ENCODE measurements around the gene SLC25A15.

SLC25A15 gene

GRCh38 chr13:40790154-40790616 lies 774 bp downstream of the SLC25A15 start:
- no peak for DNase-seq (ENCODE audit: extremely low spot score)
- POLR2A ChIA-PET: interaction anchor here (0.5 kb wide), 1 partner anchor 1794 kb away, joined by 3 read pairs; no protein-coding TSS in a partner anchor
- TF ChIP-seq CTCF (IDR thresholded peaks at IDR 0.05; ENCODE audit: control extremely low read depth, extremely low read depth, low read depth, missing control alignments): no peak
- CTCF ChIA-PET: interaction anchor here (0.9 to 6.0 kb wide), 9 partner anchors 8 to 198 kb away, joined by 3 to 63 read pairs (median 3); no protein-coding TSS in a partner anchor

- CTCF ChIA-PET: interaction anchor here (1.4 kb wide), 1 partner anchor 15 kb away, joined by 5 read pairs; no protein-coding TSS in a partner anchor
Observed at GRCh38 chr13:40792284-40793051, 3.1 kb downstream of the SLC25A15 start.

GRCh38 chr13:40793339-40793738 lies 3.9 kb downstream of the SLC25A15 start:
- no peak for DNase-seq (ENCODE audit: extremely low spot score)
- ChIA-PET CTCF (interaction anchor here (1.4 kb wide), 1 partner anchor 16 kb away, joined by 5 read pairs; no protein-coding TSS in a partner anchor), POLR2A (no interaction called here)
- no peak for TF ChIP-seq CTCF (IDR thresholded peaks at IDR 0.05; ENCODE audit: control extremely low read depth, extremely low read depth, low read depth, missing control alignments)

More at GRCh38 chr13:40792284-40793051, 3.1 kb downstream of the SLC25A15 start:
- no peak for DNase-seq (ENCODE audit: extremely low spot score)
- no peak for TF ChIP-seq CTCF (IDR thresholded peaks at IDR 0.05; ENCODE audit: control extremely low read depth, extremely low read depth, low read depth, missing control alignments)
- POLR2A ChIA-PET: no interaction called here

- TF ChIP-seq CTCF (IDR thresholded peaks at IDR 0.05; ENCODE audit: control extremely low read depth, extremely low read depth, low read depth, missing control alignments): no peak
- POLR2A ChIA-PET: no interaction called here
- CTCF ChIA-PET: no interaction called here
- DNase-seq (ENCODE audit: extremely low spot score): no peak
Observed at GRCh38 chr13:40794414-40795368, 5.3 kb downstream of the SLC25A15 start.

GRCh38 chr13:40796649-40797048 lies 7.2 kb downstream of the SLC25A15 start:
- CTCF ChIA-PET: no interaction called here
- TF ChIP-seq CTCF (IDR thresholded peaks at IDR 0.05; ENCODE audit: control extremely low read depth, extremely low read depth, low read depth, missing control alignments): no peak
- DNase-seq (ENCODE audit: extremely low spot score): no peak
- POLR2A ChIA-PET: no interaction called here

GRCh38 chr13:40798380-40798779 lies 9.0 kb downstream of the SLC25A15 start:
- ChIA-PET POLR2A (no interaction called here), CTCF (interaction anchor here (1.2 to 1.9 kb wide), 4 partner anchors 9 to 21 kb away, joined by 3 to 11 read pairs (median 7); partner anchors contain the start of gene SLC25A15)
- DNase-seq (ENCODE audit: extremely low spot score): no peak
- no peak for TF ChIP-seq CTCF (IDR thresholded peaks at IDR 0.05; ENCODE audit: control extremely low read depth, extremely low read depth, low read depth, missing control alignments)
